HEK293T (cell line): ENCODE data around the gene CTSE.

Experiments used
- ARNT ChIP-seq: fragments of 450-650 bp; IDR thresholded peaks from 2 replicates; pipeline ENCODE4 v1.6.1; 2017; ENCODE audit warnings: mild to moderate bottlenecking
- BHLHE40 ChIP-seq: fragments of 450-650 bp; IDR thresholded peaks from 2 replicates; pipeline ENCODE4 v1.6.1; 2016; ENCODE audit warnings: mild to moderate bottlenecking, moderate library complexity, borderline replicate concordance
- ELF4 ChIP-seq: fragments of 450-650 bp; IDR thresholded peaks from 2 replicates; pipeline ENCODE4 v1.6.1; 2017; ENCODE audit warnings: antibody characterized with exemption
- HDGF ChIP-seq: fragments of 450-650 bp; IDR thresholded peaks from 2 replicates; pipeline ENCODE4 v1.6.1; 2017; ENCODE audit warnings: antibody characterized with exemption, borderline replicate concordance
- PKNOX1 ChIP-seq: fragments of 450-650 bp; IDR thresholded peaks from 2 replicates; pipeline ENCODE4 v1.6.1; 2016
- SP1 ChIP-seq: fragments of 450-650 bp; IDR thresholded peaks from 2 replicates; pipeline ENCODE4 v1.6.1; 2017
- SUZ12 ChIP-seq: fragments of 450-650 bp; IDR thresholded peaks from 2 replicates; pipeline ENCODE4 v1.6.1; 2016; ENCODE audit warnings: mild to moderate bottlenecking
- TARDBP ChIP-seq: fragments of 450-650 bp; IDR thresholded peaks from 2 replicates; pipeline ENCODE4 v1.6.1; 2016

GRCh38 chr1:206002160-206002559, 21.5 kb downstream of the CTSE start:
- no peak for TF ChIP-seq BHLHE40
- TF ChIP-seq TARDBP = no peak
- TF ChIP-seq SP1 = no peak
- no peak for TF ChIP-seq PKNOX1
- no peak for TF ChIP-seq SUZ12
- TF ChIP-seq ARNT = no peak
- no peak for TF ChIP-seq ELF4
- TF ChIP-seq HDGF = no peak
